Activated T-cell treated with anti-CD3 and anti-CD28 coated beads for 48 hours (primary cell): Measurements from ENCODE around the gene SON.
"Not testable (repeated sequence)": the region's sequence is repeated elsewhere in the genome, so short reads cannot be mapped to it uniquely, and the experiment has no call there.

Source experiments
- DNase-seq: peaks from one replicate; pipeline ENCODE4 v3.0.0-alpha.2; 2020; ENCODE audit warnings: low read depth

Gene SON

DNA sequence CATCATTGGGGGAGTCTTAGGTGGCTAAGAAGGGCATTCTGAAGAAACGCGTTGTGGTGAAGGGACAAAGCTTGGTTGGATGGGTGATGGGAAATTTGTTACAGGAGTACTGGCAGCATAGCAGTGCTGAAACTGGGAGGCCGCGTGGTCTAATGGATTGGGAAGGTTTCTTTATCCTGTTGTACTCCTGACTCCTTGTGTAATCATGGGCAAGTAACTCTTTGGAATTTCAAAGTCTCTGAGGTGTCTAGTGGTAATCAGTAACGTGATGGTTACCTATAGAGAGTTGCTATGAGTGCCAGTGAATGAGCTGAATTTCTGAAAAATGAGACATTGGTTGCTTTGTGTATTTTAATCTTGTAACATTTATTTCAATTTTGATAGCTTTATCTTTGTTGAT, 27.2 kb downstream of the SON start:
- no peak for DNase-seq

GRCh38 chr21:33572350-33572749, 29.5 kb downstream of the SON start:
- no peak for DNase-seq

- DNase-seq, result not testable (repeated sequence)
These were observed 33.9 kb downstream of the SON start for GRCh38 chr21:33576741-33577141.

DNA sequence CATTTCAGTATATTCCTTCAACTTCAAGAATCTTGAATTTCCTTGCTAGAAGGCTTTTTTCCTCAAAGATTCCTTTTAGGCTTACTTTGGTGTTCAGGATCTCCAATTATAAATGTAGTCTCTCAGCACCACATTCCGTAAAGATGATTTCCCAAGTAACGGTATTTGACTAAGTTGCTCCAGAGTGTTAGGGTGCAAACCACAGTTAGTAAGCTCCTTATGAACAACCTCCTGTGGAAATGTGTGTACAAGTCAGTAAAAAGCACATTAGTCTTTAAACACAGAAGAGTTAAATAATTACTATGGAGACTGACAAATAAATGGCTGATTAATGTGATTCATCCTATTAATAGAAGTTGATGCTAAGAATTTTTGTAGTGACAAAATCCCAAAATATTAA, 35.4 kb downstream of the SON start:
- no peak for DNase-seq

DNA sequence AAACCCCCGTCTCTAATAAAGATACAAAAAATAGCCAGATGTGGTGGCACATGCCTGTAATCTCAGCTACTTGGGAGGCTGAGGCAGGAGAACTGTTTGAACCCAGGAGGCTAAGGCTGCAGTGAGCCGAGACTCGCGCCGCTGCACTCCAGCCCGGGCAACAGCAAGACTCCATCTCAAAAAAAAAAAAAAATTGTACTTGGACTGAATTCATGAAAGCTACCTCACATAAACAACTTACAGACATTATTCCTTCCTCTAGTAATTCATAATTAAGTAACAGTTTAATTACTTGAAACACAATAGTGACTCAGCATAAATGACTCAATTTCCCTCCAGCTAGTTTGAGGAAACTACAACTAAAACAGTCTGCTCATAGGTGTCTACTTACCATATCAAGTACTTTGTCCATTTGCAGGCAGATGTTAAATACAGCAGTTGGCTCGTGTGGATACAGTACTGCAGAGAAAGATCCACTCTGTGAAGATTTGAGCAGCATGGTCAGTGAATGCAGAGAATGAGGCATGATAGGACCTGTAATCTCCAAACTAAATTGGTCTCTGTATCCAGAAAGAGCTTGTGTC, 36.2 kb downstream of the SON start:
- no peak for DNase-seq

- no peak for DNase-seq
These were observed 41.6 kb downstream of the SON start for GRCh38 chr21:33584455-33584854.

- no peak for DNase-seq
These were observed 44.1 kb downstream of the SON start for GRCh38 chr21:33586927-33587326.

DNA sequence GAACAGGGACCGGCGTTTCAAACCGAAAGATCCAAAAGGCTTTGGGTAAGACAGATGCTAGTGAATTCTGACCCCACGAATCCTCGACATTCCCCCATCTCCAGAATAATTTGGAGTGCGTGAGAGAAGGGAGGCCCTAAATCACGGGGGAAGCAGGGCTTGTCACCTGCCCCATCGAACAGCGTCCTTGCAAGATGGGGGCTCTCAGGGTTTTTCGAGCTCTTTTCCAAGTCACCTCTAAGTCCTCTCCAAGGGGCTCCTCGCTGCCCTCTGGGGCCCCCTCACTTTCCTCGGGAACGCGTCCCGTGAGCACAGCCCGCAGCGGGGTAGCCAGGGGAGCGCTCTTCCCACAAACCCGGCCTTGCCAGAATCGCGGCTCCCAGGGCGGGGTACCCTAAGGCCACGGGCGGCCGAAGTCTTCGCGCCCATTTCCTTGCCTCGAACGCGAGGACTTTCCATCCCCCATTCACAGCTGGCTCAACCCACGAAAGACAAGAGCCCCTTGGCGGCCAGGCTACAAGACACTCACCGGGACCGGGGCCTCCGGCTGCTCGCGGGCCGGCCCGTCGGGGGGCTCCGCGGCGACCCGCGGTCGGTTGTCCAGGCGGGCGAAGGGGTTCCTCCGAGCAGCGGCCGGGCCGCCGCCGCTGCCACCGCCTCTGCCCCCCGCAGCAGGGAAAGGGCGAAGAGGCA, 45.1 kb downstream of the SON start:
- peak; percentile 25 for DNase-seq

DNA sequence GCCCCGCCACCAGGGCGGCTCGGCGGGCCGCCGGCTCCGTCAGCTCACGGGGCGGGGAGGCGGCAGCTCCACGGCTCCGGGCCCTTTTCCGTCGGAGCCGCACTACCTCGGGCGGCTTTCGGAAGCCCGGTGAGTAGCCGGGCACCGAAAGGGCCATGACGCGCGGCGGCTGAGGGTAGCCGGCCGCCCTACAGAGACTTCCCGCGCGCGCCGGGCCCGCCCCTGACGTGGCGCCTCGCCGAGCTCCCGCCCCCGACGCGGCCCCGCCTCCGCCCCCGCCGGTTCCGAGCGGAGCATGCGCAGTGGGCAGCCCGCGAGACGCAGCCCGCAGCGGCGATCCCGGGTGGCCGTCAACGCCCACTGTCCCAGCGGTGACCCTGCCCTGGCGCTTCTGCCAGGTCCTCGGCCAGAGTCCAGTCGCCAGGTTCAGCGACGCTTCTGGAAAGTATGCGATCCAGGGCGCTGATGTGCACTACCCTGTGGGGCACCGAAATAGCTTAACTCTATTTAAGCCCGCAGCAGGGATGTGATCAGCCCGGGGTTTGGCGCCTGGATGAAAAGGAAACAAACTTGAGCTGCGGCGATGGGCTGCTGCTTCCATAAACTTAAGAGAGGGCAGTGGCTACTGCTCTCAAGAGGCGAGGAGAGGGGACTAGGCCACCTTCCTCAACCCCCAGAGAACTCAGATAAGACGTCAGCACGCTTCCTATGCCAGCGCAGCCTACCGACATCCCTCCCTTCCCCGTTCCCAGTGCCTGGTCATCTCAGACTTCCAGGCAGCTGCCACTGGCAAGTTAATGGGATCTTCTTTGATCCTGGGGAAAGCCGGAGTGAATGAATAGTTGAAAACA, 45.9 kb downstream of the SON start, which contains the start of gene DONSON:
DONSON (minus strand) TSS at position 200 of the 851 bp plus-strand sequence; CDS start at position 157, 43 bp downstream.
- DNase-seq, result peak; percentile 89

- no peak for DNase-seq
These were observed 55.2 kb downstream of the SON start for GRCh38 chr21:33598051-33598450.

DNA sequence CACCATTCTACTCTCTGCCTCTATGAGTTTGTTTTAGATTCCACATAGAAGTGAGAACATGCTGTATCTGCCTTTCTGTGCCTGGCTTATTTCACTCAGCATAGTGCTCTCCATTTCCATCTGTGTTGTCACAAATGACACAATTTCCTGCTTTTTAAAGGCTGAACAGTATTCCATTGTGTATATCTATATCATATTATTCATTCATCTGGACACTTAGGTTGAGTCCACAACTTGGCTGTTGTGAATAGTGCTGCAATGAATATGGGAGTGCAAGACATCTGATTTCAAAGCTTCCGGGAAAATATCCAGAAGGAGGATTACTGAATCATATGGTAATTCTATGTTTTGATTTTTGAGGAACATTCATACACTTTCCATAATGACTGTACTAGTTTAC, 65.7 kb downstream of the SON start:
- no peak for DNase-seq

GRCh38 chr21:33611006-33611744, 68.3 kb downstream of the SON start:
- no peak for DNase-seq

DNA sequence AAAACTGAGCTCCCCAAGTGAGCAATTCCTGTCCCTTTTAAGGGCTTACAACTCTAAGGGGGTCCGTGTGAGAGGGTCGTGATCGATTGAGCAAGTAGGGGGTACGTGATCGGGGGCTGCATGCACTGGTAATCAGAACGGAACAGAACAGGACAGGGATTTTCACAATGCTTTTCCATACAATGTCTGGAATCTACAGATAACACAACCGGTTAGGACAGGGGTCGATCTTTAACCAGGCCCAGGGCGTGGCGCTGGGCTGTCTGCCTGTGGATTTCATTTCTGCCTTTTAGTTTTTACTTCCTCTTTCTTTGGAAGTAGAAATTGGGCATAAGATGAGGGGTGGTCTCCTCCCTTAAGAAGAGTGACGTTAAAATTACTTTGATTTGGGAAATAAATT, 74.7 kb downstream of the SON start:
- DNase-seq, result not testable (repeated sequence)

DNA sequence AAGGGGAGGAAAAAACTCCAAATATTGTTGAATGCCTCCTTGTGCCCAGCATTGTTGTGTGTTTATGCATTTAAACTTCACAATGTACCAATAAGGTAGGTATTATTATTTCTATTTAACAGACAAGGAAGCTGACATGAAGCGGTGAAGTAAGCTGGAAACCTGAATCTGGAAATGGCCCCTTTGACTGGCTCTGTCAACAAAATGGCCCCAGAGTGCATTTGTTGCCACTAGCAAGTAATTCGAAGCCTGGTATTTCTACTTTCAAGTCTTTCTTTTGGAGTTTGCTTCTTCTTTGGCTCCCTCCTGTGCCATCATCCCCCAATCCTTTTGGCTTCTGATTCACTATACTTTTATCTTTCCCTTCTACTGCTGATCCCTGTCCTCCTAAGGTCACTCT, 75.6 kb downstream of the SON start:
- DNase-seq, result no peak

GRCh38 chr21:33619726-33620125, 76.9 kb downstream of the SON start:
- no peak for DNase-seq

- no peak for DNase-seq
These were observed 79.4 kb downstream of the SON start for GRCh38 chr21:33622253-33622652.

DNA sequence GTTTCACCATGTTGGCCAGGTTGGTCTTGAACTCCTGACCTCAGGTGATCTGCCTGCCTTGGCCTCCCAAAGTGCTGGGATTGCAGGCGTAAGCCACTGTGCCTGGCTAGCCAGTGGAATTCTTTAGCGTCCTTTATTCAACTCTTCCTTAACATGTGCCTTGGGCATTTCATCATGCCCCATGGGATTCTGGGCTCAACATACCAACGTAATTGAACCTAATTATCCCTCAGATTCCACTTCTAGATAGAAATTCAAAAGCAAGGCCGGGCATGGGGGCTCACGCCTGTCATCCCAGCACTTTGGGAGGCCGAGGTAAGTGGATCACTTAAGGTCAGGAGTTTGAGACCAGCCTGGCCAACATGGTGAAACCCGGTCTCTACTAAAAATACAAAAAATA, 83.3 kb downstream of the SON start:
- DNase-seq, result not testable (repeated sequence)
